SU-DHL-6 (cell line): ENCODE data around the gene KCNT2.
"Not testable (repeated sequence)": the region's sequence is repeated elsewhere in the genome, so short reads cannot be mapped to it uniquely, and the experiment has no call there.

Source experiments
- H2AFZ ChIP-seq: fragments of 200-600 bp; sonication (generic); 2 replicates; pipeline ENCODE4 v1.6.1; 2014; ENCODE audit warnings: low read depth, mild to moderate bottlenecking, moderate library complexity, mixed read lengths, antibody characterized with exemption, low read length; ENCODE audit not compliant: severe bottlenecking
- H3F3A ChIP-seq: fragments of 200-600 bp; shearing (Covaris generic); 2 replicates; pipeline ENCODE4 v1.6.0; 2016; ENCODE audit warnings: antibody characterized with exemption, mild to moderate bottlenecking; ENCODE audit not compliant: insufficient read depth
- H3K27ac ChIP-seq: fragments of 200-600 bp; sonication (generic); 2 replicates; pipeline ENCODE4 v1.5.1; 2016; ENCODE audit warnings: low read depth, mild to moderate bottlenecking, low read length, moderate library complexity, mixed read lengths
- H3K27me3 ChIP-seq: fragments of 200-600 bp; sonication (generic), shearing (Covaris generic); 2 replicates; pipeline ENCODE4 v1.6.0; 2014; ENCODE audit warnings: mild to moderate bottlenecking, low read length
- H3K36me3 ChIP-seq: fragments of 200-600 bp; sonication (generic); 2 replicates; pipeline ENCODE4 v1.6.1; 2014; ENCODE audit warnings: mild to moderate bottlenecking, low read length, mixed read lengths
- H3K4me2 ChIP-seq: fragments of 300-600, 200-600 bp; shearing (Covaris generic), sonication (generic); 2 replicates; pipeline ENCODE4 v1.6.0; 2014; ENCODE audit warnings: low read length, low read depth, mild to moderate bottlenecking; ENCODE audit not compliant: poor library complexity, severe bottlenecking
- H3K4me3 ChIP-seq: fragments of 200-600 bp; sonication (generic); 2 replicates; pipeline ENCODE4 v1.5.1; 2014; ENCODE audit warnings: antibody characterized with exemption, low read length, mild to moderate bottlenecking, mixed read lengths; ENCODE audit not compliant: insufficient read depth, poor library complexity, severe bottlenecking
- H3K79me2 ChIP-seq: fragments of 200-600 bp; sonication (generic); 2 replicates; pipeline ENCODE4 v1.6.1; 2014; ENCODE audit warnings: mild to moderate bottlenecking, low read length, moderate library complexity; ENCODE audit not compliant: insufficient read depth
- H3K9ac ChIP-seq: fragments of 200-600 bp; sonication (generic); 2 replicates; pipeline ENCODE4 v1.7.0; 2014; ENCODE audit warnings: mild to moderate bottlenecking, low read length
- H3K9me2 ChIP-seq: fragments of 200-600 bp; sonication (generic); replicated peaks from 2 replicates; pipeline ENCODE4 v1.6.1; 2014; ENCODE audit warnings: low read length; ENCODE audit not compliant: insufficient read depth
- H3K9me3 ChIP-seq: fragments of 200-600 bp; sonication (generic); 2 replicates; pipeline ENCODE4 v1.6.1; 2014; ENCODE audit warnings: low read length, mixed read lengths; ENCODE audit not compliant: insufficient read depth
- H4K20me1 ChIP-seq: fragments of 200-600 bp; sonication (generic); 2 replicates; pipeline ENCODE4 v1.6.1; 2014; ENCODE audit warnings: low read depth, mild to moderate bottlenecking, antibody characterized with exemption, low read length, moderate library complexity, mixed read lengths
- EZH2phosphoT487 ChIP-seq: fragments of 200-600 bp; sonication (generic), shearing (Covaris generic); conservative IDR thresholded peaks from 2 replicates; pipeline ENCODE4 v1.6.1; 2018; ENCODE audit warnings: mild to moderate bottlenecking, antibody characterized with exemption, low read length, moderate library complexity, mixed read lengths
- TF ChIP-seq, protein P1 (sequence below): fragments of 200-600 bp; sonication (generic); IDR thresholded peaks from one replicate; pipeline ENCODE4 v1.5.1; 2017; ENCODE audit warnings: antibody characterized with exemption, mild to moderate bottlenecking, low read length, moderate library complexity; ENCODE audit not compliant: insufficient read depth, poor library complexity, severe bottlenecking

The KCNT2 gene

DNA sequence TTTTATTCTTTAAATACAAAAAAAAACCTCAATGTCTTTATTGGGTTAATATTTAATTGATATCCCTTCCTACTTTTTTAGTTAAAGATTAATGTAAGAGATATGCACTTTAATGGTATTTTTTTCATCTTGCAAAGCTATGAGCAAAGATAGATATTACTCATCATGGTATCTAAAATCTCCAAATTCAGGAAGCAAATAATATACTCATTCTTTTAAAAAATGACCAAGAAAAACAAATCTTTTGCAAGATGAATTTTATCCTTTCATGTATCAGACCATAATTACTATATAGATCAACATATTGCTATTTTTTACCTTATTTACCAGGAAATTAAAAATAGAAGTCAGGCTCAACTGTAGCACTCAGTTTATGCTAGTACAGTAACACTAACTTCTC lies 330.4 kb downstream of the KCNT2 start:
- Histone ChIP-seq H4K20me1 (no peaks in the 10 kb centered on the region), H3K9me2 (no peaks in the 10 kb centered on the region), H3K4me3 (no peak overlapping the region), H3K27ac (no peak overlapping the region), H2AFZ (no peak overlapping the region), H3K9ac (no peak overlapping the region), H3F3A (no peaks in the 10 kb centered on the region), H3K79me2 (no peaks in the 10 kb centered on the region), H3K27me3 (no peaks in the 10 kb centered on the region), H3K4me2 (no peak overlapping the region), H3K36me3 (no peaks in the 10 kb centered on the region), H3K9me3 (no peaks in the 10 kb centered on the region)
- TF ChIP-seq EZH2phosphoT487 = no peak
- TF ChIP-seq, protein P1, sequence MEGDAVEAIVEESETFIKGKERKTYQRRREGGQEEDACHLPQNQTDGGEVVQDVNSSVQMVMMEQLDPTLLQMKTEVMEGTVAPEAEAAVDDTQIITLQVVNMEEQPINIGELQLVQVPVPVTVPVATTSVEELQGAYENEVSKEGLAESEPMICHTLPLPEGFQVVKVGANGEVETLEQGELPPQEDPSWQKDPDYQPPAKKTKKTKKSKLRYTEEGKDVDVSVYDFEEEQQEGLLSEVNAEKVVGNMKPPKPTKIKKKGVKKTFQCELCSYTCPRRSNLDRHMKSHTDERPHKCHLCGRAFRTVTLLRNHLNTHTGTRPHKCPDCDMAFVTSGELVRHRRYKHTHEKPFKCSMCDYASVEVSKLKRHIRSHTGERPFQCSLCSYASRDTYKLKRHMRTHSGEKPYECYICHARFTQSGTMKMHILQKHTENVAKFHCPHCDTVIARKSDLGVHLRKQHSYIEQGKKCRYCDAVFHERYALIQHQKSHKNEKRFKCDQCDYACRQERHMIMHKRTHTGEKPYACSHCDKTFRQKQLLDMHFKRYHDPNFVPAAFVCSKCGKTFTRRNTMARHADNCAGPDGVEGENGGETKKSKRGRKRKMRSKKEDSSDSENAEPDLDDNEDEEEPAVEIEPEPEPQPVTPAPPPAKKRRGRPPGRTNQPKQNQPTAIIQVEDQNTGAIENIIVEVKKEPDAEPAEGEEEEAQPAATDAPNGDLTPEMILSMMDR = no peak

GRCh38 chr1:196271212-196271947 lies 336.9 kb downstream of the KCNT2 start:
- H3K4me3 ChIP-seq = peak overlapping the region; percentile 41
- no peaks in the 10 kb centered on the region for H4K20me1 ChIP-seq
- H2AFZ ChIP-seq = peak overlapping the region; percentile 90
- no peaks in the 10 kb centered on the region for H3K9me2 ChIP-seq
- H3F3A ChIP-seq = no peaks in the 10 kb centered on the region
- no peaks in the 10 kb centered on the region for H3K36me3 ChIP-seq
- H3K27ac ChIP-seq = no peak overlapping the region
- no peaks in the 10 kb centered on the region for H3K9me3 ChIP-seq
- TF ChIP-seq EZH2phosphoT487 = no peak
- TF ChIP-seq, protein P1 = no peak
- no peaks in the 10 kb centered on the region for H3K79me2 ChIP-seq
- peak overlapping the region; percentile 47 for H3K9ac ChIP-seq
- H3K27me3 ChIP-seq = no peaks in the 10 kb centered on the region
- peak overlapping the region; percentile 96 for H3K4me2 ChIP-seq

DNA sequence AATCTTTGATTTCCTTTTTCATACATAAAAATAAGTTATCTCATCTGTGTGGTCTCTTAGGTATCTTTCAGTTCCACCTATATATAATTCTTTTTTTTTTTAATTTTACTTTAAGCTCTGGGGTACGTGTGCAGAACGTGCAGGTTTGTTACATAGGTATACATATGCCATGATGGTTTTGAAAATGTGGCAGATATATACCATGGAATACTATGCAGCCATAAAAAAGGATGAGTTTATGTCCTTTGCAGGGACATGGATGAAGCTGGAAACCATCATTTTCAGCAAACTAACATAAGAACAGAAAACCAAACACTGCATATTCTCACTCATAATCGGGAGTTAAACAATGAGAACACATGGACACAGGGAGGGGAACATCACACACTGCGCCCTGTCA lies 345.2 kb downstream of the KCNT2 start:
- not testable (repeated sequence) for H3K4me2 ChIP-seq, H3K9ac ChIP-seq, H3K9me2 ChIP-seq, H3F3A ChIP-seq, H4K20me1 ChIP-seq, H3K79me2 ChIP-seq, H3K4me3 ChIP-seq, H3K9me3 ChIP-seq, H3K27me3 ChIP-seq, H3K36me3 ChIP-seq, H2AFZ ChIP-seq, H3K27ac ChIP-seq

- no peak for TF ChIP-seq EZH2phosphoT487
- TF ChIP-seq, protein P1 = no peak
- Histone ChIP-seq H3K9ac (no peak overlapping the region), H3K79me2 (no peaks in the 10 kb centered on the region), H3K9me2 (no peaks in the 10 kb centered on the region), H3K4me2 (no peak overlapping the region), H3K9me3 (no peaks in the 10 kb centered on the region), H3K27ac (no peak overlapping the region), H2AFZ (no peak overlapping the region), H3K36me3 (no peaks in the 10 kb centered on the region), H3K27me3 (no peaks in the 10 kb centered on the region), H3K4me3 (no peak overlapping the region), H3F3A (no peaks in the 10 kb centered on the region), H4K20me1 (no peaks in the 10 kb centered on the region)
Observed at GRCh38 chr1:196260270-196260669, 348.0 kb downstream of the KCNT2 start.
